ENCODE data around the gene LRP6. TPM values are rescaled to one million over a fixed set of nuclear protein-coding genes. Genes with fewer than 3 reads are reported as not detected.

LRP6 gene
- polyA plus RNA-seq, 1 donor from 2014 or later = 33.5 TPM

DNA sequence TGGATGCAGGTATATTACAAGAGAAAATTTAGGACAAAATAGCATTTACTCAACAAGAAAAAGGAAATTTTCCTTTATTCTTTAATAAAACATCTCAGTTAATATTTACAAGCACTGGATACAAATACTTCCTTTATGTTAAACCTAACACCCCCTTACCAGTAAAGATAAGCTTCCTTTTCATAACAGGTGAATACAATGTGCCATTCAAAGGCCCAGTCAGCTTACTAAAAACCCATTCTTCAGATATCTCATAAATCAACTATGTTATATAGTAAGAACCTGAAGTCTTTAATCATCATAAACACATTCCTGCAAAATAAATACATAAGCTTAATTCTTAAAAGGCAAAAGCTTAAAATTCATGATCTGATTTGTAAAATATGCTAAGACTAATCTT, 52.6 kb downstream of the LRP6 start:
- Histone ChIP-seq H3F3A (ENCODE audit: insufficient read depth, low read length, poor library complexity, severe bottlenecking) (no peaks in the 10 kb centered on the region), H3K79me2 (replicated peaks; ENCODE audit: insufficient read depth, low read length) (peaks cover 69% of the 10 kb centered on the region), H3K4me2 (ENCODE audit: low read length) (no peak overlapping the region), H3K4me3 (ENCODE audit: low read length) (no peak overlapping the region), H2AFZ (ENCODE audit: low read depth, low read length) (no peak overlapping the region), H3K9ac (ENCODE audit: low read length) (no peak overlapping the region), H3K27ac (ENCODE audit: low read length) (no peak overlapping the region), H3K9me2 (ENCODE audit: insufficient read depth, low read length) (no peaks in the 10 kb centered on the region), H3K9me3 (ENCODE audit: low read length) (no peaks in the 10 kb centered on the region), H3K36me3 (ENCODE audit: insufficient read depth, low read length) (no peaks in the 10 kb centered on the region), H3K27me3 (ENCODE audit: insufficient read depth, low read depth, low read length) (no peaks in the 10 kb centered on the region), H4K20me1 (ENCODE audit: insufficient read depth) (no peaks in the 10 kb centered on the region)
- TF ChIP-seq SMC3 (conservative IDR thresholded peaks at IDR 0.05; ENCODE audit: poor library complexity) (no peak), TAF1 (IDR thresholded peaks at IDR 0.05; ENCODE audit: low read depth) (no peak), EP300 (conservative IDR thresholded peaks at IDR 0.05; ENCODE audit: poor library complexity, severe bottlenecking) (no peak), POLR2AphosphoS5 (IDR thresholded peaks at IDR 0.05) (no peak), RAD21 (conservative IDR thresholded peaks at IDR 0.05) (no peak), MXI1 (conservative IDR thresholded peaks at IDR 0.05; ENCODE audit: poor library complexity, severe bottlenecking) (no peak), EZH2 (IDR thresholded peaks at IDR 0.05; ENCODE audit: borderline replicate concordance, insufficient read depth, low read length, poor library complexity, severe bottlenecking) (no peak)
- TF ChIP-seq, protein P1, sequence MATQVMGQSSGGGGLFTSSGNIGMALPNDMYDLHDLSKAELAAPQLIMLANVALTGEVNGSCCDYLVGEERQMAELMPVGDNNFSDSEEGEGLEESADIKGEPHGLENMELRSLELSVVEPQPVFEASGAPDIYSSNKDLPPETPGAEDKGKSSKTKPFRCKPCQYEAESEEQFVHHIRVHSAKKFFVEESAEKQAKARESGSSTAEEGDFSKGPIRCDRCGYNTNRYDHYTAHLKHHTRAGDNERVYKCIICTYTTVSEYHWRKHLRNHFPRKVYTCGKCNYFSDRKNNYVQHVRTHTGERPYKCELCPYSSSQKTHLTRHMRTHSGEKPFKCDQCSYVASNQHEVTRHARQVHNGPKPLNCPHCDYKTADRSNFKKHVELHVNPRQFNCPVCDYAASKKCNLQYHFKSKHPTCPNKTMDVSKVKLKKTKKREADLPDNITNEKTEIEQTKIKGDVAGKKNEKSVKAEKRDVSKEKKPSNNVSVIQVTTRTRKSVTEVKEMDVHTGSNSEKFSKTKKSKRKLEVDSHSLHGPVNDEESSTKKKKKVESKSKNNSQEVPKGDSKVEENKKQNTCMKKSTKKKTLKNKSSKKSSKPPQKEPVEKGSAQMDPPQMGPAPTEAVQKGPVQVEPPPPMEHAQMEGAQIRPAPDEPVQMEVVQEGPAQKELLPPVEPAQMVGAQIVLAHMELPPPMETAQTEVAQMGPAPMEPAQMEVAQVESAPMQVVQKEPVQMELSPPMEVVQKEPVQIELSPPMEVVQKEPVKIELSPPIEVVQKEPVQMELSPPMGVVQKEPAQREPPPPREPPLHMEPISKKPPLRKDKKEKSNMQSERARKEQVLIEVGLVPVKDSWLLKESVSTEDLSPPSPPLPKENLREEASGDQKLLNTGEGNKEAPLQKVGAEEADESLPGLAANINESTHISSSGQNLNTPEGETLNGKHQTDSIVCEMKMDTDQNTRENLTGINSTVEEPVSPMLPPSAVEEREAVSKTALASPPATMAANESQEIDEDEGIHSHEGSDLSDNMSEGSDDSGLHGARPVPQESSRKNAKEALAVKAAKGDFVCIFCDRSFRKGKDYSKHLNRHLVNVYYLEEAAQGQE (IDR thresholded peaks at IDR 0.05; ENCODE audit: borderline replicate concordance) = no peak
- TF ChIP-seq, protein P2, sequence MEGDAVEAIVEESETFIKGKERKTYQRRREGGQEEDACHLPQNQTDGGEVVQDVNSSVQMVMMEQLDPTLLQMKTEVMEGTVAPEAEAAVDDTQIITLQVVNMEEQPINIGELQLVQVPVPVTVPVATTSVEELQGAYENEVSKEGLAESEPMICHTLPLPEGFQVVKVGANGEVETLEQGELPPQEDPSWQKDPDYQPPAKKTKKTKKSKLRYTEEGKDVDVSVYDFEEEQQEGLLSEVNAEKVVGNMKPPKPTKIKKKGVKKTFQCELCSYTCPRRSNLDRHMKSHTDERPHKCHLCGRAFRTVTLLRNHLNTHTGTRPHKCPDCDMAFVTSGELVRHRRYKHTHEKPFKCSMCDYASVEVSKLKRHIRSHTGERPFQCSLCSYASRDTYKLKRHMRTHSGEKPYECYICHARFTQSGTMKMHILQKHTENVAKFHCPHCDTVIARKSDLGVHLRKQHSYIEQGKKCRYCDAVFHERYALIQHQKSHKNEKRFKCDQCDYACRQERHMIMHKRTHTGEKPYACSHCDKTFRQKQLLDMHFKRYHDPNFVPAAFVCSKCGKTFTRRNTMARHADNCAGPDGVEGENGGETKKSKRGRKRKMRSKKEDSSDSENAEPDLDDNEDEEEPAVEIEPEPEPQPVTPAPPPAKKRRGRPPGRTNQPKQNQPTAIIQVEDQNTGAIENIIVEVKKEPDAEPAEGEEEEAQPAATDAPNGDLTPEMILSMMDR (IDR thresholded peaks at IDR 0.05; ENCODE audit: poor library complexity, severe bottlenecking) = no peak

DNA sequence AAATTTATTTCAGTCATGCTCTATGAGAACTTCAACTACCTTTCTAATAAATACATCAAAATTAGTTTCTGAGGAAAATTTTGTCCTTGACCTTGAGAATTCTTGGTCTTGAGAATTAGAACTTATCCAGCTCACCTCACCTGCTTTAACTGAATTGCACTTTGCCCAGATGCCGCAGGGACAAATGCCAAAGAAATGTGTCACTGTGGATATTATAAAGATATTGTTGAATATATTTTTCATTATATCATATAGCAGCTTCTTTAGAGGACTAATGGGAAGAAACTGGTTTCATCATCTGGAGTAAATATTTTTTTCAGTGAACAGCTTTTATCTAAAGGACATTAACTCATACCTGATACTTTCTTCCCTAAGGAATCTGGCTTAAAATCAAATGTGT, 54.1 kb downstream of the LRP6 start:
- Histone ChIP-seq H3K79me2 (replicated peaks; ENCODE audit: insufficient read depth, low read length) (peaks cover 69% of the 10 kb centered on the region), H2AFZ (ENCODE audit: low read depth, low read length) (no peak overlapping the region), H3K9me2 (ENCODE audit: insufficient read depth, low read length) (no peaks in the 10 kb centered on the region), H3K27me3 (ENCODE audit: insufficient read depth, low read depth, low read length) (no peaks in the 10 kb centered on the region), H3K36me3 (ENCODE audit: insufficient read depth, low read length) (no peaks in the 10 kb centered on the region), H3K4me2 (ENCODE audit: low read length) (no peak overlapping the region), H3K4me3 (ENCODE audit: low read length) (no peak overlapping the region), H3K9ac (ENCODE audit: low read length) (no peak overlapping the region), H4K20me1 (ENCODE audit: insufficient read depth) (no peaks in the 10 kb centered on the region), H3F3A (ENCODE audit: insufficient read depth, low read length, poor library complexity, severe bottlenecking) (no peaks in the 10 kb centered on the region), H3K9me3 (ENCODE audit: low read length) (no peaks in the 10 kb centered on the region), H3K27ac (ENCODE audit: low read length) (no peak overlapping the region)
- no peak for TF ChIP-seq EP300 (conservative IDR thresholded peaks at IDR 0.05; ENCODE audit: poor library complexity, severe bottlenecking)
- no peak for TF ChIP-seq EZH2 (IDR thresholded peaks at IDR 0.05; ENCODE audit: borderline replicate concordance, insufficient read depth, low read length, poor library complexity, severe bottlenecking)

DNA sequence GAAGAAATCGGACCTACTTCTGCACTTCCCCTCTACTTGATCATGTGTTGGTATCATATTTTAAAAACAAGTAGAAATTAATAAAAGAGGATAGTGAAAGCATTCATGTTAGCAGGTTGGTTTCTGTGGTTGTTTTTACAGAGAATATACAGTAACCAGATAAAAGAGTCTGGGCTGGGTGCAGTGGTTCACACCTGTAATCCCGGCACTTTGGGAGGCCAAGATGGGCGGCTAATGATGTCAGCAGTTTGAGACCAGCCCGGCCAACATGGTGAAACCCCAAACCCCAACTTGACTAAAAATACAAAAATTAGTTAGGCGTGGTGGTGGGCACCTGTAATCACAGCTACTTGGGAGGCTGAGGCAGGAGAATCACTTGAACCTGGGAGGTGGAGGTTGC, 55.9 kb downstream of the LRP6 start:
- Histone ChIP-seq H3K9me3 (ENCODE audit: low read length) (no peaks in the 10 kb centered on the region), H3F3A (ENCODE audit: insufficient read depth, low read length, poor library complexity, severe bottlenecking) (no peaks in the 10 kb centered on the region), H3K9me2 (ENCODE audit: insufficient read depth, low read length) (no peaks in the 10 kb centered on the region), H3K4me2 (ENCODE audit: low read length) (no peak overlapping the region), H3K9ac (ENCODE audit: low read length) (no peak overlapping the region), H3K27me3 (ENCODE audit: insufficient read depth, low read depth, low read length) (no peaks in the 10 kb centered on the region), H3K4me3 (ENCODE audit: low read length) (no peak overlapping the region), H2AFZ (ENCODE audit: low read depth, low read length) (no peak overlapping the region), H3K36me3 (ENCODE audit: insufficient read depth, low read length) (no peaks in the 10 kb centered on the region), H3K79me2 (replicated peaks; ENCODE audit: insufficient read depth, low read length) (peaks cover 68% of the 10 kb centered on the region), H4K20me1 (ENCODE audit: insufficient read depth) (no peaks in the 10 kb centered on the region), H3K27ac (ENCODE audit: low read length) (no peak overlapping the region)
- TF ChIP-seq MXI1 (conservative IDR thresholded peaks at IDR 0.05; ENCODE audit: poor library complexity, severe bottlenecking) (no peak), TAF1 (IDR thresholded peaks at IDR 0.05; ENCODE audit: low read depth) (no peak), EZH2 (IDR thresholded peaks at IDR 0.05; ENCODE audit: borderline replicate concordance, insufficient read depth, low read length, poor library complexity, severe bottlenecking) (no peak), SMC3 (conservative IDR thresholded peaks at IDR 0.05; ENCODE audit: poor library complexity) (no peak), POLR2AphosphoS5 (IDR thresholded peaks at IDR 0.05) (no peak), RAD21 (conservative IDR thresholded peaks at IDR 0.05) (no peak), EP300 (conservative IDR thresholded peaks at IDR 0.05; ENCODE audit: poor library complexity, severe bottlenecking) (no peak)
- TF ChIP-seq, protein P1 (IDR thresholded peaks at IDR 0.05; ENCODE audit: borderline replicate concordance) = no peak
- TF ChIP-seq, protein P2 (IDR thresholded peaks at IDR 0.05; ENCODE audit: poor library complexity, severe bottlenecking) = no peak
